ENCODE measurements around the gene TMEM126B. TPM values are rescaled to one million over a fixed set of nuclear protein-coding genes. Genes with fewer than 3 reads are reported as not detected.

TMEM126B gene
- total and polyA plus RNA-seq, 2 donors (not counting 3 experiments of a cell fraction or from before 2014, with no cell fraction given) = 51.2 to 53.7 TPM

DNA sequence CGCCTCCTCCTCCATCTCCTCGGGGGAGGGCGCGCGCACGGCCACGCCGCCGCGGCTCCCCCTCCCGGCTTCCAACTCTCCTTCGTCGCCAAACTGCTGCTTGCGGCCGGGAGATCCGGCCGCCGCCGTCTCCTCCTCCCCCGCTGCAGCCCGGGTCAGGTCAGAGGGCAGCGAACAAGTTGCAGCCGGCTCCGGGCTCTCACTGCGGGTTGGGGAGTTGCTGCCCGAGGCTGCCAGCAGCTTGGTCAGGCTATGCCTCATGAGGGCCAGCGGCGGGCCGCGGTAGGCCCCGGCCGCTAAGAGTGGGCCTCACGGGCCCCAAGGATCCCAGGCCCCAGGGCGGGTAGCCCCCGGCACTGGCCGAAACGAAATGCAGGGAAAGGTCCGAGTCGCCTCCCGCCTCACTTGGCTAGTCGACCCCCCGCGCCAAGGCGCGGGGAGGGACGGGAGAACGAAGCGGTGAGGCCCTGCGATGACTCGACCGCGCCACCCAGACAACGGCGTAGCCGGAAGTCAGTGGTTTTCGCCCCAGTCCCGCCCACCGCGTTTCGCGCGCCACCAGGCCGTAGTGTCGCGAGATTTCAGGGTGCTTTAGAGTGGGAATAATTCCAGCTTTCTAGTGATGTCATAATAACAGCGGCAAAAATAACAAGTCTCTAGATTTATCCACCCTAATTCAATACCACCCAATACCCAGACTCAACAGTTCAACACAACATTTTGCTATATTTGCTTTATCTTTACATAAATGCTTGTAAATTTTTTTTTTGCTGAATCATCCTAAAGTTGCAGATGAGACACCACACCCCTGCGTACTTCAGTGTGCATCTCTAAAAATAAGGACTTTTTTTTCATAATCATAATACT, 36.5 kb downstream of the TMEM126B start, which contains the start of gene CREBZF:
TSS of gene CREBZF (minus strand) at position 515 of the 867 bp plus-strand sequence. CDS start at position 261, 254 bp downstream.
- DNase-seq (ENCODE audit: low read depth, low spot score) = peak; percentile 94
- Histone ChIP-seq H2AFZ (ENCODE audit: low read depth, low read length) (peak within 1 kb of the TSS; percentile 72), H3K9me3 (replicated peaks; ENCODE audit: control insufficient read depth, insufficient read depth, low read length) (no peaks in the 10 kb centered on the region), H3K79me2 (ENCODE audit: control insufficient read depth, insufficient read depth, low read length) (peaks cover 48% of the 10 kb centered on the region), H3K27me3 (ENCODE audit: control insufficient read depth in 2 of 2, insufficient read depth in 2 of 2, low read length in 2 of 2) (no peaks in the 10 kb centered on the region), H3K9ac (replicated peaks; ENCODE audit: extremely low read depth, insufficient read depth, low read length) (peak within 1 kb of the TSS; percentile 94), H3K27ac (ENCODE audit: insufficient read depth, low read depth, low read length) (peak within 1 kb of the TSS; percentile 91), H3K36me3 (ENCODE audit: control insufficient read depth in 2 of 2, extremely low read depth in 1 of 2, insufficient read depth in 2 of 2, low read length in 2 of 2) (peaks cover 0 to 10% of the 10 kb centered on the region in 2 experiments), H3K4me1 (ENCODE audit: control insufficient read depth, extremely low read depth, insufficient read depth, low read length) (peaks cover 27% of the 10 kb centered on the region), H3K4me3 (replicated peaks in 1 of 3; ENCODE audit: insufficient read depth in 1 of 3, low read depth in 1 of 3, low read length in 3 of 3) (peak within 1 kb of the TSS; percentile 40 to 92 (median 66)), H3K4me2 (ENCODE audit: insufficient read depth, low read length) (peak within 1 kb of the TSS; percentile 98), H3K9me1 (replicated peaks; ENCODE audit: control insufficient read depth, extremely low read depth, insufficient read depth, low read length) (no peaks in the 10 kb centered on the region), H4K20me1 (replicated peaks; ENCODE audit: control insufficient read depth, extremely low read depth, insufficient read depth, low read length) (peaks cover 13% of the 10 kb centered on the region)
- intact Hi-C loops (cut with micrococcal nuclease) (loop anchor here (1.0 to 10.0 kb wide), 7 partner anchors 16 to 630 kb away; partner anchors contain the start of genes PICALM and TMEM126B), dilution Hi-C loops (cut with MboI; ENCODE audit: extremely low pct_ligation_motif_present, low sequenced_read_pairs) (no loop called here)
- BruUV-seq (replicated peaks) = TSS peak; percentile 46
- TF ChIP-seq POLR2AphosphoS5 (IDR thresholded peaks at IDR 0.05; ENCODE audit: insufficient read depth, low read depth, low read length) (peak; percentile 95), GATA2 (IDR thresholded peaks at IDR 0.05; ENCODE audit: insufficient read depth, insufficient read length, low read depth, low read length) (no peak), POLR2A (IDR thresholded peaks at IDR 0.05; ENCODE audit: low read depth, low read length) (peak; percentile 90), FOS (IDR thresholded peaks at IDR 0.05; ENCODE audit: borderline replicate concordance, insufficient read depth, low read length) (no peak), JUN (IDR thresholded peaks at IDR 0.05; ENCODE audit: borderline replicate concordance, insufficient read depth, insufficient read length, low read depth) (peak; percentile 32), EZH2 (IDR thresholded peaks at IDR 0.05; ENCODE audit: borderline replicate concordance, low read depth, low read length, severe bottlenecking) (no peak), MYC (IDR thresholded peaks at IDR 0.05; ENCODE audit: low read depth, low read length) (peak; percentile 60)
- ChIA-PET POLR2A (interaction anchor here (1.0 to 1.5 kb wide), 3 partner anchors 17 to 145 kb away, joined by 3 to 9 read pairs (median 3); partner anchors contain the start of gene TMEM126A), CTCF (interaction anchor here (1.0 to 1.3 kb wide), 4 partner anchors 15 to 145 kb away, joined by 3 to 4 read pairs (median 3); partner anchors contain the start of gene TMEM126A)
- peak; percentile 90 for FAIRE-seq

Measured in endothelial cell of umbilical vein (primary cell).